SK-N-SH (cell line): ENCODE results near the gene MKX.

Experiments
- CTCF ChIP-seq: fragments of 200-600 bp; sonication (generic); IDR thresholded peaks from 2 replicates; pipeline ENCODE4 v1.6.1; 2017; ENCODE audit warnings: antibody characterized with exemption, mild to moderate bottlenecking, moderate library complexity
- MAX ChIP-seq: IDR thresholded peaks from 2 replicates; pipeline ENCODE4 v1.4.0; 2012; ENCODE audit warnings: low read depth
- POLR2AphosphoS5 ChIP-seq: IDR thresholded peaks from 2 replicates; pipeline ENCODE4 v1.6.1; 2012; ENCODE audit warnings: low read depth, low read length
- YY1 ChIP-seq: IDR thresholded peaks from 2 replicates; pipeline ENCODE4 v1.4.0; 2012; ENCODE audit warnings: low read depth, mild to moderate bottlenecking

DNA sequence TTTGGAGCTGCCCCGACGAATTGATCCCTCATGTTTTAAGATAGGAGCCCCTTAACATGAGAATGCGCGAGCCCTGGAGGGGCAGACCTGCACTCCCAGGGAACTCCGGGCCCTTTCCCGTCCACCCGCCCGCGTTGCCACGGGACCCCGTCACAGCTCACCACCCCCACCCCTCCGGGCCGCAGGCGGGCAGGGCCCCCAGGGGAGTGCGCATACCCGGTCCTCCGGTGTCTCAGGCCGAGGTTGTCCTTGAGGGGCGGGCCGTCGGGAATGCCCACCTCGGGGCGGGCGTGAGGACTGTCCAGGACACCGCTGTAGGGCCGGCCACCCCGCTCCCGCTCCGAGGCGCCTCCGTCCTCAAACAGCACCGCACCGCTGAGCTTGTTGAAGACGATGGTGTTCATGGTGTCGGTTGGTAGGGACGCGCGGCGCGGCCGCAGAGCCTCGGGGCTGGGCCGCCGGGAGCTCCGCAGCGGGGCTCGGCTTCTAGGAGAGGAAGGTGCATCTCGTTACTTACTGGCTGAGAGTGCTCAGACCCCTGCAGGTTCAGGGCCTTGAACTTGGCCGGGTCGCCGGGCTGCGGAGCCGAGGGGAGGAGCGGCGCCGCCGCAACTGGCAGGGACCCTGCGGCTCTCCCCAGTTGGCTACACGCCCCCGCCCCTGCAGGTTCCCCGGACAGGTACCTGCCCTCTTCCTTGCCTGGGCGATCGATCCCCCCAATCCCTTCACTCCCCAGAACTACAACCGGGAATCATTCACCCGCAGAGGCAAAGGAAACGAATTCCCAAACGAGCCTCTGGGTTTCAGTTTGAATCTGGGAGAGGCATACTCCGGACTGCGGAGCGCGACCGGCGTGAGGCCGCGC, 2.4 kb downstream of the MKX start:
- TF ChIP-seq CTCF = no peak
- TF ChIP-seq POLR2AphosphoS5 = no peak
- no peak for TF ChIP-seq MAX
- no peak for TF ChIP-seq YY1
